ENCODE results near the gene WDPCP. TPM values are rescaled to one million over a fixed set of nuclear protein-coding genes. Genes with fewer than 3 reads are reported as not detected.

The WDPCP gene
- total and polyA plus RNA-seq, 2 donors (not counting 1 experiment from before 2014, with no cell fraction given), result 5.6 to 22.8 TPM

DNA sequence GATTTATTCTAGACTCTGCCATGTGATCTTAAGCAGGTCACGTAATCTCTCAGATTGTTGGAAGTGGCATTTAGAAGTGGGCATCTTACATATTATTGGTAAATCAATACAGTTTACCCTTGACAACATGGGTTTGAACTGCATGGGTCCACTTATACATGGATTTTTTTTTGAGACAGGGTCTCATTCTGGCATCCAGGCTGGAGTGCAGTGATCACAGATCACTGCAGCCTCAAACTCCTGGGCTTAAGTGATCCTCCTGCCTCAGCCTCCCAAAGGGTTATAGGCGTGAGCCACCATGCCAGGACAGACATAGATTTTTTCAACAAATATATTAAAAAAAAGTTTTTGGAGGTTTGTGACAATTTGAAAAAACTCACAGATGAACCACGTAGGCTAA is 393.0 kb downstream of the WDPCP start:
- H2AFZ ChIP-seq (ENCODE audit: insufficient read depth, low read depth, low read length, poor library complexity, severe bottlenecking), result no peak overlapping the region
- ATAC-seq (ENCODE audit: low read depth) (no peak), DNase-seq (no peak)
- Mint-ChIP-seq H3K27ac (no peak overlapping the region), H3K4me1 (no peaks in the 10 kb centered on the region), H3K27me3 (no peaks in the 10 kb centered on the region), H3K9me3 (ENCODE audit: insufficient read depth) (peaks cover 4% of the 10 kb centered on the region), H3K4me3 (no peak overlapping the region)
- no peak overlapping the region for H3K4me2 ChIP-seq (replicated peaks; ENCODE audit: low read depth, low read length, poor library complexity, severe bottlenecking)
- TF ChIP-seq, protein P1, sequence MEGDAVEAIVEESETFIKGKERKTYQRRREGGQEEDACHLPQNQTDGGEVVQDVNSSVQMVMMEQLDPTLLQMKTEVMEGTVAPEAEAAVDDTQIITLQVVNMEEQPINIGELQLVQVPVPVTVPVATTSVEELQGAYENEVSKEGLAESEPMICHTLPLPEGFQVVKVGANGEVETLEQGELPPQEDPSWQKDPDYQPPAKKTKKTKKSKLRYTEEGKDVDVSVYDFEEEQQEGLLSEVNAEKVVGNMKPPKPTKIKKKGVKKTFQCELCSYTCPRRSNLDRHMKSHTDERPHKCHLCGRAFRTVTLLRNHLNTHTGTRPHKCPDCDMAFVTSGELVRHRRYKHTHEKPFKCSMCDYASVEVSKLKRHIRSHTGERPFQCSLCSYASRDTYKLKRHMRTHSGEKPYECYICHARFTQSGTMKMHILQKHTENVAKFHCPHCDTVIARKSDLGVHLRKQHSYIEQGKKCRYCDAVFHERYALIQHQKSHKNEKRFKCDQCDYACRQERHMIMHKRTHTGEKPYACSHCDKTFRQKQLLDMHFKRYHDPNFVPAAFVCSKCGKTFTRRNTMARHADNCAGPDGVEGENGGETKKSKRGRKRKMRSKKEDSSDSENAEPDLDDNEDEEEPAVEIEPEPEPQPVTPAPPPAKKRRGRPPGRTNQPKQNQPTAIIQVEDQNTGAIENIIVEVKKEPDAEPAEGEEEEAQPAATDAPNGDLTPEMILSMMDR (IDR thresholded peaks at IDR 0.05), result no peak
- no peak for TF ChIP-seq EZH2 (IDR thresholded peaks at IDR 0.05; ENCODE audit: borderline replicate concordance, insufficient read depth, low read depth, low read length, poor library complexity, severe bottlenecking)
- no CpG with 5 or more reads among the region's 3 CpGs for WGBS (ENCODE audit: insufficient coverage)
- no peaks in the 10 kb centered on the region for H3K27me3 ChIP-seq (replicated peaks in 1 of 4; ENCODE audit: control extremely low read depth in 1 of 4, control insufficient read depth in 3 of 4, insufficient read depth in 4 of 4, low read length in 3 of 4)
- no peak overlapping the region for H3K4me3 ChIP-seq (ENCODE audit: control extremely low read depth in 1 of 5, extremely low read depth in 1 of 5, insufficient read depth in 1 of 5, low read depth in 2 of 5, low read length in 4 of 5)
- POLR2A ChIA-PET, result no interaction called here
- H3K4me1 ChIP-seq (ENCODE audit: control insufficient read depth in 2 of 2, insufficient read depth in 2 of 2, low read length in 2 of 2), result no peaks in the 10 kb centered on the region
- no peak overlapping the region for H3K9ac ChIP-seq (ENCODE audit: low read length)
- H4K20me1 ChIP-seq (ENCODE audit: control insufficient read depth, insufficient read depth, low read length, poor library complexity, severe bottlenecking), result no peaks in the 10 kb centered on the region
- CTCF ChIA-PET, result no interaction called here
- H3K79me2 ChIP-seq (ENCODE audit: control insufficient read depth, insufficient read depth, low read length), result no peaks in the 10 kb centered on the region
- no peak overlapping the region for H3K27ac ChIP-seq (ENCODE audit: low read length in 2 of 2)
- intact Hi-C loops (cut with micrococcal nuclease), result no loop called here
- H3K9me3 ChIP-seq (ENCODE audit: control extremely low read depth in 1 of 3, control insufficient read depth in 2 of 3, insufficient read depth in 1 of 3, low read length in 2 of 3), result peaks cover 0 to 12% (median 0%) of the 10 kb centered on the region in 3 donors
- no peaks in the 10 kb centered on the region for H3K36me3 ChIP-seq (replicated peaks in 1 of 2; ENCODE audit: control extremely low read depth in 1 of 2, control insufficient read depth in 1 of 2, extremely low read depth in 1 of 2, insufficient read depth in 2 of 2, low read length in 1 of 2)

DNA sequence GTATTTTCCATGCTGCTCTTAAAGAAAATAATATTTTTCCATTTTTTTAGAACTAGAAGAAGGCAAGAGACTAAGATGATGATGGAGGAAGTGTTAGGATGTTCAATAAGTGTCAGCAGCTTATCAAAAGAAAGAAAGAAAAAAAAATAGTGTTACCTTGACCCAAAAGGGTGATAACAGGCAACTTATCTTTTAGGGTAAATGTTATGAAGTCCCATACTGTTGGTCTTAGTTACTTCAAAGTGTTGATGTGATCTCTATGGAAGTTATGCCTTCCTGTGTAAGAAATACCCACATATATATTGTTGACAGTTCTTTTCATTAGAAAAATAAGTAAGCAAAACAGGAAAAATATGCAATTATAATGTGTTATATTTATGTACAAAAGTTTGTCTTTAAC is 394.1 kb downstream of the WDPCP start:
- no peak overlapping the region for H2AFZ ChIP-seq (ENCODE audit: insufficient read depth, low read depth, low read length, poor library complexity, severe bottlenecking)
- H3K36me3 ChIP-seq (replicated peaks in 1 of 2; ENCODE audit: control extremely low read depth in 1 of 2, control insufficient read depth in 1 of 2, extremely low read depth in 1 of 2, insufficient read depth in 2 of 2, low read length in 1 of 2), result no peaks in the 10 kb centered on the region
- CTCF ChIA-PET, result no interaction called here
- POLR2A ChIA-PET, result no interaction called here
- H3K9me3 ChIP-seq (ENCODE audit: control extremely low read depth in 1 of 3, control insufficient read depth in 2 of 3, insufficient read depth in 1 of 3, low read length in 2 of 3), result peaks cover 0 to 10% (median 0%) of the 10 kb centered on the region in 3 donors
- H3K27me3 ChIP-seq (replicated peaks in 1 of 4; ENCODE audit: control extremely low read depth in 1 of 4, control insufficient read depth in 3 of 4, insufficient read depth in 4 of 4, low read length in 3 of 4), result no peaks in the 10 kb centered on the region
- H3K4me1 Mint-ChIP-seq, result no peaks in the 10 kb centered on the region
- no peaks in the 10 kb centered on the region for H3K79me2 ChIP-seq (ENCODE audit: control insufficient read depth, insufficient read depth, low read length)
- TF ChIP-seq, protein P1 (IDR thresholded peaks at IDR 0.05), result no peak
- no peak for TF ChIP-seq EZH2 (IDR thresholded peaks at IDR 0.05; ENCODE audit: borderline replicate concordance, insufficient read depth, low read depth, low read length, poor library complexity, severe bottlenecking)
- DNase-seq (no peak), ATAC-seq (ENCODE audit: low read depth) (no peak)
- intact Hi-C loops (cut with micrococcal nuclease), result no loop called here
- no peak overlapping the region for H3K4me3 Mint-ChIP-seq
- no peak overlapping the region for H3K9ac ChIP-seq (ENCODE audit: low read length)
- H3K4me3 ChIP-seq (ENCODE audit: control extremely low read depth in 1 of 5, extremely low read depth in 1 of 5, insufficient read depth in 1 of 5, low read depth in 2 of 5, low read length in 4 of 5), result no peak overlapping the region
- H3K9me3 Mint-ChIP-seq (ENCODE audit: insufficient read depth), result peaks cover 6% of the 10 kb centered on the region
- H3K27ac Mint-ChIP-seq, result no peak overlapping the region
- H3K27me3 Mint-ChIP-seq, result no peaks in the 10 kb centered on the region
- H4K20me1 ChIP-seq (ENCODE audit: control insufficient read depth, insufficient read depth, low read length, poor library complexity, severe bottlenecking), result no peaks in the 10 kb centered on the region
- no peaks in the 10 kb centered on the region for H3K4me1 ChIP-seq (ENCODE audit: control insufficient read depth in 2 of 2, insufficient read depth in 2 of 2, low read length in 2 of 2)
- H3K27ac ChIP-seq (ENCODE audit: low read length in 2 of 2), result no peak overlapping the region
- no peak overlapping the region for H3K4me2 ChIP-seq (replicated peaks; ENCODE audit: low read depth, low read length, poor library complexity, severe bottlenecking)

All from B cell (primary cell).